HK-2 (cell line): ENCODE results near the gene SERPINA9.
"Not testable (repeated sequence)": the region's sequence is repeated elsewhere in the genome, so short reads cannot be mapped to it uniquely, and the experiment has no call there.

Source experiments
- DNase-seq: peaks from one replicate; pipeline ENCODE4 v3.0.0-alpha.2; 2018; ENCODE audit not compliant: unreplicated experiment

Gene SERPINA9

DNA sequence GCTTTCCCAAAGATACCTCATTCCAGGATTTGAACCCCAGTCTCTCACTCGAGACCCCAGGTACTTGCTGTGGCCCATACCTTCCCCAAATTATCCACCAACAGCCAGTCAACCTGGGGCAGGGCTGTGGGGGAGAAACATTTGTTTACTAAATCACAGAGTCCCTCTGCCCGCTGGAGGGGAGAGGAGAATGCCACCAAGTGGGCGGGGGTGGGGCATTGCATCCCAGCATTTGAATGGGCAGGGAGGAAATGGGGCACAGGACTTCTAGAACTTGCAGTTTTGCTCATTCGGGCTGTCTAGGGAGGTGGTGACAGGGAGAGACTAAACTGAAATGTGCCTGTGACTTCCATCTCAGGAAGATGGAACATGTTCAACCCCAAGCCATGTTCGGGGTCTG lies 10.9 kb upstream of the SERPINA9 start:
- DNase-seq = no peak

DNA sequence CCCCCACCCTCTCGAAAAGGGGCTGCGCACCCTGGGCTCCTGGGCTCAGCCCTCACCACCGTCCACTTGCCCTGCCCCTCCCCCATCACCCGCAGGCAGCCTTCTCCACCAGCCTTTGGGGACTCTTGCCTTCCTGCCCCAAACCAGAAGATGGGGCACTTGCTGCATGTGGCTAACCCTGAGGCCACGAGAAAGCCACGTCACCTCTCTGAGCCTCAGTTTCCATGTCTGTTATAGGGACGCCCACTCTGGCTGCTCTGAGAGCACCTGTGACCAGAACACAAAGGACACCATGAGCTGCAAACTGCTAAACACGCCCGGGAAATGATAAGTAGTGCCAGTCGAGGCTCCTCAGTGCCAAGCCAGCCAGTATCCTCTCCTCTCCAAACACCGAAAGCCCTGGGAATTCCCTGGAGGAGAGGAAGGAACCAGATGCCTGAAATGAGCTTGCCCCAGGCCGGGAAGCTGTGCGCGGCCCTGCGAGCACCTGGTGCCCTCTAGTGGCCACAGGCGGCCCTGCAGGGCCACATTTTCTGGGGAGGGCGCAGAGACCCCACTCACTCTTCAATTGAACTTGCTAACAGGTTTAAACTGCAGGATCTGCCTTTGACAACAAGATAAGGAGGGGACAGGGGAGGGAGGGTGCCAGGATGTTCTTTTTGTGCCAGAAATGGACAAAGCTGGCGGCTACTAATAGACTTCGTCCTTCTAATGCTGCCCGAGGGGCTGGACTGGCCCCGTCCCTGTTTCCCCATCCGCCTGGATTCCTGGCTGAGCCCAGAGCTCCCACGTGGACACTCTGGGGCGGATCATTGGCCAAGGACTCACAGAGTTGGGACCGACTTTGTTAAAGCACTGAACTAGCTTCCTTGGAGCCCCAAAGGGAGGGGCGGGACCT lies 10.2 kb upstream of the SERPINA9 start:
- DNase-seq = peak; percentile 63

GRCh38 chr14:94484481-94484880 lies 8.5 kb upstream of the SERPINA9 start:
- DNase-seq = no peak

DNA sequence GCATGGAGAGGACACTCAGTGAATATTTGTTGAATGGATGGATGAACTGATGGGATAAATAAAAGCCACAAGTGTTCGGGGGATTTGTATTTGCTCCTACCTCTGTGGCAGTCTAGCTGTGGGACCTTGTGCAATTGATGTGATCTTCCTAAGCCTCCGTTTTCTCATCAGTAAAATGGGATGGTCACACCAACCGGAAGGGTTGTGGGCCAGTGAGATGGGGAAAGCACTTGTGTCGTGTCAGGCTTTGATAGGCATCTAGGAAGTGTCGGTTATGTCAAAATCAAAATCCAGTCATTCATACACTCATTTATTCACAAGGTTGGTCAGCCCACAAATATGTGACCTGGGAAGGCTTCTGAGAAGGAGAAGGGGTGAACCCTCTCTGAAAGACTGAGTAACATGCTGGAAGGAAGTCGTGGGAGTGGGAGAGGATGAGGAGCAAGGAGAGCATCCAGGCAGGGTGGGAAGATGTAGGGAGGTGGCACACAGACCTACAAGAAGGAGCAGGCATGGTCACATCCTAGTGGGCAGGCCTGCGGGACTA lies 7.8 kb upstream of the SERPINA9 start:
- DNase-seq = no peak

GRCh38 chr14:94483071-94483451 lies 7.1 kb upstream of the SERPINA9 start:
- no peak for DNase-seq

- DNase-seq = not testable (repeated sequence)
Observed at GRCh38 chr14:94482132-94483070, 6.4 kb upstream of the SERPINA9 start.

DNA sequence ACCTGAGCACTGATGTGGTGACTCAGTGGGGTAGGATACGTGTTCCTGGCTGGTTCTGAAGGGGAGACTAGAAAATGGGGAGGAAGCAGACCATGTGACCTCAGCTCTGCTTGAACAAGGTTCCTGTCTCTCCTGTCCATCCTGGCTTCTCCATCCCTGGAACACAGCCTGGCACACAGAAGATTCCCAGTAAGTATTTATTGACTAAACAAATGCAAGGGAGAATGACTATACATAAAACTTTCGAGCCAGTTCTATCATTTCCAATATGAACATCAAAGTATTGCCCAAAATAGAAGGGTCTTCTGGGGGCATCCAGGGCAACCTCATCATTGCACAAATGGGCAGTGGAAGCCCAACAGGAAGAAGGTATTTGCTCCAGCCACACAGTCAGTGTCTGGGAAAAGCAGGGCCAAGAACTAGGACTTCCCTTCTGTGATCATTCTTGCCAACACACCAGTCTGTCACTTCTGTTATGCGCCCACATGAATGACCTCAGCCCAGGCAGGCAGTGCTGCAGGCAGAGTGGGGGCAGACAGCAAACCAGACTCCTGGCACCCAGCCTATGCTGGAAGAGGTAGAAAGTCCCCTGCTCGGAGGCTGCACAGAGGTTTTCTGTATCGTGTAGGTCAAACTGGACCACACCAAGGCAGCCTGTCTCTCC lies 5.6 kb upstream of the SERPINA9 start:
- peak; percentile 37 for DNase-seq

- DNase-seq = no peak
Observed at GRCh38 chr14:94480809-94481208, 4.8 kb upstream of the SERPINA9 start.

- DNase-seq = no peak
Observed at GRCh38 chr14:94478420-94478819, 2.4 kb upstream of the SERPINA9 start.

DNA sequence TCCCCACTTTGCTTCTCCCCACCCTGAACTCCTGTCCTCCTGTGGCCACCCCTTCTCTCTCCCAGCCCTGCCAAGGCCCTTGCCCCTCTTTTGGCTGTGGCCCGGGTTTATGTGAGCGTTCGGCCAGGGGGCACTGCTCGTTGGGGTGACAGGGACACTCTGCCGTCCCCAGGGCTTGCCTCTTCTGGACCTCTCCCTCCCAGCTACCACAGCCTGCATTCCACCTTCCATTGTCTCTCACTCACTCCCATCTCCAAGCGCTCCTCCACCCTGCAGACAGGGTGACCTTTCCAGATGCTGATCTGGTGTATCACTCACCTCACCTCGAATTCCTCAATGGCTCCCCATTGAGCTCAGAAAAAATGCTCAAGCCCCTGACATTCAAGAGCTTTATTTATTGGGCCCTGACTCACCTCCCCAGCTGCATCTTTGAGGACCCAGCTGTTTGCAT lies 1.4 kb downstream of the SERPINA9 start:
- DNase-seq = no peak

GRCh38 chr14:94473666-94474410 lies 2.2 kb downstream of the SERPINA9 start:
- no peak for DNase-seq

- DNase-seq = no peak
Observed at GRCh38 chr14:94472842-94473241, 3.2 kb downstream of the SERPINA9 start.

GRCh38 chr14:94471045-94471444 lies 5.0 kb downstream of the SERPINA9 start:
- no peak for DNase-seq

GRCh38 chr14:94470311-94470710 lies 5.7 kb downstream of the SERPINA9 start:
- no peak for DNase-seq

- DNase-seq = no peak
Observed at GRCh38 chr14:94469261-94469660, 6.7 kb downstream of the SERPINA9 start.

GRCh38 chr14:94467728-94468520 lies 8.1 kb downstream of the SERPINA9 start:
- DNase-seq = no peak

DNA sequence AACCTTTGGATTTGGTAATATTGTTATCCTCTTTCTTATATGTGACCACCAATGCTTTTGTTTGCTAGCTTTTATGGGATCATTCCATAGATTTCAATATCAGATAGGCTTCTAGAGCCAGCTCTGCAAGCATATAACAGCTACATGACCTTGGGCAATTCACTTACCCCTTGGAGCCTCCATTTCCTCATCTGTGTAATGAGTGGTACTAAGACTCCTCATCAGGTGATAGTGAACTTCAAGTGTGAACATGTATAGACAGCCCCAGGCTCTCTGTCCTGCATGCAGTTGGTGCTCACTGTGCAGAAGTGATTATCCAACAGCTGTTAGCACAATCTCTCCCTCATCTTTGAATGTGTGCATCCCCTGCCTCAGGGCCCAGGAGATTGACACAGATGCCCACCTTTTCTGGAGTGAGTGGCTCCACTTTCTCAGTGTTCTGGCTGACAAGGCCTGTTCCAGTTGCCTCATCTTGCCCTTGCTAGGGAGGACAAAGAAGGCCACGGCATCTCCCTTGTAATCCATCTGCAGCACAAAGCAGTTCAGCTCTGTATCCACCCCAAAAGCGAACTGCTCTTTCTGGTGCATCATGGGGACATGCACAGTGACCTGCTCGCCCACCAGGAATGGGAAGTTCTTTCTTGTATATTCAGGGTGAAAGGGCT lies 9.2 kb downstream of the SERPINA9 start:
- DNase-seq = no peak

GRCh38 chr14:94465042-94465441 lies 11.0 kb downstream of the SERPINA9 start:
- DNase-seq = no peak

GRCh38 chr14:94464290-94464689 lies 11.7 kb downstream of the SERPINA9 start:
- no peak for DNase-seq
